ENCODE results near the gene SLC12A8.

The SLC12A8 gene

DNA sequence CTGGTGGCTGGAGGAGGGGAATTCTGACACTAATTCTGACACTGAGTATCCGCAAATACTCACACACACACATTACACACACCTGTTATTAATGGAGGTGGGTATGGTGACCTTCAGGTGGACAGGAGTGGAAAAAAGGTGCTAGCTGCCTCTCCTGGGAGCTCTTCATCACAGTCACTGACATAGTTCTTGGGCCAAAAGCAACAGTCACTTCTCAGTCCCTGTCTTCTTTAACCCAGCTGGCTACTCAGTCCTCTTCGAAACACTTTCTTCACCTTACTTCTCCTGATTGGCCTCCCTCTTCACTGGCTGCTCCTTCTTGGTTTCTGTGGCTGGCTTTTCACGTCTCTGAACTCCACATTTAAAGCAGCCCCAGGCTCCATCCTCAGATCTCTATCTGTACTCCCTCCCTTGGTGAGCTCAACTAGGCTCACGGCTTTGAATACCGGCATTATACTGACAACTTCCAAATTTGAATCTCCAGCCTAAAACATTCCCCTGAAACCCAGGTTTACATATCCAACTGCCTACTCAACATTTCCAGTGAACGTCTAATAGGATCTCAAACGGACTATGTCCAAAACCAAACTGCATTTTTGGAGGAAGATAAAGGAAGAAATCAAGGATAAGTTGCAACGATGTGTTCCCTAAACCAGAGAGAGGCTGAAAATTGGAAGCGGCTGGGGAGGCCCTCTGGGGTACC lies 103.6 kb downstream of the SLC12A8 start:
- H3K27ac ChIP-seq: peak overlapping the region in 5 of 11 experiments; percentile 58 to 87 (median 60); a peak in 6 of 22 replicates
- H3K27me3 ChIP-seq: peaks cover 0 to 37% (median 0%) of the 10 kb centered on the region in 11 experiments; a peak in 4 of 22 replicates
- TF ChIP-seq Cebpa-rat (IDR thresholded peaks at IDR 0.05): no peak

DNA sequence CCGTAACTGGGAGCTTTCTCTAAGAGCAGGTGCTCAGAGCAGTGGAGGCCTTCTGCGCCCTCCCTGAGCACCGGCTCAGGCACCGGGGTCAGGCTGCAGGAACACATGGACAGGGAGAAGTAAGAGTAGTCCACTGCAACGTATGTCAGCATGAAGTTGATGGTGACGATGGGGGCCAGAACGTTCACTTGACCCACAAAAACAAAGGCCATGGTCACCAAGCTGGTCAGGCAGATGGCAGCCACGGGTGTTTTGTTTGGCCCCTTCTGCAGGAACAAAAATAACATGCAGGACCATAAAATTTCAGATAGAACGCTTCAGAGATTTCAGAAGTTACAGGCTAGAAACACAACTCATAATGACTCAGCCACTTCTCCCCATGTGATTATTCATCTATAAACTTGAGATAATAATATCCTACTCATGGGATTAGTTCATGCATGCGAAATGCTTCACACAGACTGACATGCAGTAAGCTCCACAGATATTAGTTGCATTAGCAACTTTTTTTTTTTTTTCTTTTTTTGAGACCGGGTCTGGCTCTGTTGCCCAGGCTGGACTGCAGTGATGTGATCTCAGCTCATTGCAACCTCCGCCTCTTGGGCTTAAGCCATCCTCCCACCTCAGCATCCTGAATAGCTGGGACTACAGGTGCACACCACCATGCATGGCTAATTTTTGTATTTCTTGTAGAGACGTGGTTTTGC lies 104.5 kb downstream of the SLC12A8 start:
- Histone ChIP-seq H3K9me3 (replicated peaks in 1 of 11) (peaks cover 0 to 20% (median 8%) of the 10 kb centered on the region in 11 experiments; a peak in 10 of 22 replicates), H3K27me3 (peaks cover 0 to 32% (median 0%) of the 10 kb centered on the region in 11 experiments; a peak in 4 of 22 replicates), H3K36me3 (no peaks in the 10 kb centered on the region), H3K4me2 (peak overlapping the region; percentile 67 to 84 (median 70)), H3K4me1 (peaks cover 37 to 47% (median 42%) of the 10 kb centered on the region in 10 experiments), H3K9ac (peak overlapping the region in 4 of 11 experiments; percentile 9 to 56 (median 48); a peak in 4 of 22 replicates), H3K4me3 (no peak overlapping the region), H4K20me1 (peaks cover 0 to 12% (median 0%) of the 10 kb centered on the region in 11 experiments; a peak in 1 of 22 replicates), H3K27ac (peak overlapping the region in 9 of 11 experiments; percentile 49 to 87 (median 59); a peak in 18 of 22 replicates)
- no peak; a peak in 1 of 22 replicates for TF ChIP-seq Cebpa-rat (IDR thresholded peaks at IDR 0.05)

More for the DNA sequence above, 103.6 kb downstream of the SLC12A8 start:
- Histone ChIP-seq H3K4me3 (no peak overlapping the region), H4K20me1 (peaks cover 0 to 12% (median 0%) of the 10 kb centered on the region in 11 experiments; a peak in 1 of 22 replicates), H3K4me2 (peak overlapping the region; percentile 67 to 84 (median 70); a peak in 20 of 22 replicates), H3K4me1 (peaks cover 37 to 47% (median 42%) of the 10 kb centered on the region in 10 experiments), H3K36me3 (no peaks in the 10 kb centered on the region), H3K9me3 (replicated peaks in 1 of 11) (peaks cover 0 to 19% (median 8%) of the 10 kb centered on the region in 11 experiments; a peak in 10 of 22 replicates), H3K9ac (peak overlapping the region in 1 of 11 experiments; percentile 54; a peak in 1 of 22 replicates)

GRCh38 chr3:125107363-125107762 lies 105.2 kb downstream of the SLC12A8 start:
- H3K27me3 ChIP-seq: peaks cover 0 to 26% (median 0%) of the 10 kb centered on the region in 11 experiments; a peak in 4 of 22 replicates
- H3K4me1 ChIP-seq: peaks cover 37 to 47% (median 42%) of the 10 kb centered on the region in 10 experiments
- TF ChIP-seq Cebpa-rat (IDR thresholded peaks at IDR 0.05): no peak
- peak overlapping the region in 9 of 11 experiments; percentile 49 to 87 (median 59); a peak in 16 of 22 replicates for H3K27ac ChIP-seq
- peaks cover 0 to 20% (median 8%) of the 10 kb centered on the region in 11 experiments; a peak in 10 of 22 replicates for H3K9me3 ChIP-seq (replicated peaks in 1 of 11)
- H3K36me3 ChIP-seq: no peaks in the 10 kb centered on the region
- no peak overlapping the region for H3K4me3 ChIP-seq
- peak overlapping the region in 4 of 11 experiments; percentile 9 to 56 (median 48); a peak in 3 of 22 replicates for H3K9ac ChIP-seq
- H3K4me2 ChIP-seq: peak overlapping the region; percentile 67 to 84 (median 70)
- peaks cover 0 to 12% (median 0%) of the 10 kb centered on the region in 11 experiments; a peak in 1 of 22 replicates for H4K20me1 ChIP-seq

GRCh38 chr3:125105116-125105515 lies 107.4 kb downstream of the SLC12A8 start:
- no peak overlapping the region for H3K4me2 ChIP-seq
- H4K20me1 ChIP-seq: 0 out of 22 replicates have a peak, but pooled peaks cover 0 to under 1% (median 0%) of the 10 kb centered on the region in 11 experiments
- H3K4me3 ChIP-seq: no peak overlapping the region
- TF ChIP-seq Cebpa-rat (IDR thresholded peaks at IDR 0.05): no peak
- H3K9ac ChIP-seq: no peak overlapping the region
- H3K4me1 ChIP-seq: peaks cover 29 to 34% (median 29%) of the 10 kb centered on the region in 10 experiments
- peaks cover 0 to 14% (median 0%) of the 10 kb centered on the region in 11 experiments; a peak in 2 of 22 replicates for H3K27me3 ChIP-seq
- peak overlapping the region in 1 of 11 experiments; percentile 11; a peak in 1 of 22 replicates for H3K27ac ChIP-seq
- H3K9me3 ChIP-seq (replicated peaks in 1 of 11): peaks cover 0 to 20% (median 8%) of the 10 kb centered on the region in 11 experiments; a peak in 12 of 22 replicates
- no peaks in the 10 kb centered on the region for H3K36me3 ChIP-seq

DNA sequence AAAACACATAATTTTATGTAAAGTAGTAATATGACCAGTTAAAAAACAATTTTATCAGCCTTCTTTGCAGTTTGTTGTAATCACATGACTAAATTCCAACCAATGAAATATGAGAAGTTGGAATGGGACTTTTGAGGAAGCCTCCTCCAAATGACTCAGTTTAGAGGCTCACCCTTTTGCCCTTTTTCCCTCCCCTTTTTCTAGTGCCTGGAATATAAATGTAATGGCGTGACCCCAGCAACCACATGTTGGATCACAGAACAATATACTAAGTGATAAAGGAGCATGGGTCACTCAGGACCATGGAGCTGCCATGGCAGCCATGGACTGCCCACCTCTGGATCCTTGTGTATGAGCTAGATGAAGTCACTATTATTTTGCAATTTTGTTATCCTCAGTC lies 107.9 kb downstream of the SLC12A8 start:
- no peak for TF ChIP-seq Cebpa-rat (IDR thresholded peaks at IDR 0.05)
- peaks cover 4 to 25% (median 13%) of the 10 kb centered on the region in 11 experiments; a peak in 18 of 22 replicates for H3K9me3 ChIP-seq (replicated peaks in 1 of 11)
- no peak overlapping the region for H3K4me3 ChIP-seq
- H3K4me1 ChIP-seq: peaks cover 24 to 29% (median 25%) of the 10 kb centered on the region in 10 experiments
- H4K20me1 ChIP-seq: no peaks in the 10 kb centered on the region
- H3K27me3 ChIP-seq: peaks cover 0 to 12% (median 0%) of the 10 kb centered on the region in 11 experiments; a peak in 2 of 22 replicates
- no peak overlapping the region for H3K4me2 ChIP-seq
- H3K27ac ChIP-seq: no peak overlapping the region
- no peak overlapping the region for H3K9ac ChIP-seq
- H3K36me3 ChIP-seq: no peaks in the 10 kb centered on the region

- no peak for TF ChIP-seq Cebpa-rat (IDR thresholded peaks at IDR 0.05)
- peaks cover 15 to 33% (median 23%) of the 10 kb centered on the region in 11 experiments for H3K9me3 ChIP-seq (replicated peaks in 1 of 11)
These were observed 109.1 kb downstream of the SLC12A8 start for GRCh38 chr3:125103406-125103805.

GRCh38 chr3:125102470-125102869 lies 110.1 kb downstream of the SLC12A8 start:
- H3K9me3 ChIP-seq (replicated peaks in 1 of 11): peaks cover 15 to 33% (median 23%) of the 10 kb centered on the region in 11 experiments
- no peak for TF ChIP-seq Cebpa-rat (IDR thresholded peaks at IDR 0.05)
- H3K27me3 ChIP-seq: no peaks in the 10 kb centered on the region; a peak in 1 of 22 replicates
- no peak overlapping the region for H3K9ac ChIP-seq
- H4K20me1 ChIP-seq: no peaks in the 10 kb centered on the region
- H3K4me2 ChIP-seq: no peak overlapping the region
- no peak overlapping the region for H3K27ac ChIP-seq
- H3K36me3 ChIP-seq: no peaks in the 10 kb centered on the region
- H3K4me1 ChIP-seq: peaks cover 2 to 8% (median 3%) of the 10 kb centered on the region in 10 experiments
- no peak overlapping the region for H3K4me3 ChIP-seq

More at GRCh38 chr3:125103406-125103805, 109.1 kb downstream of the SLC12A8 start:
- H3K4me2 ChIP-seq: no peak overlapping the region
- no peaks in the 10 kb centered on the region for H4K20me1 ChIP-seq
- no peak overlapping the region for H3K9ac ChIP-seq
- H3K4me1 ChIP-seq: peaks cover 12 to 17% (median 12%) of the 10 kb centered on the region in 10 experiments
- H3K27me3 ChIP-seq: no peaks in the 10 kb centered on the region; a peak in 1 of 22 replicates
- H3K27ac ChIP-seq: no peak overlapping the region
- no peak overlapping the region for H3K4me3 ChIP-seq
- no peaks in the 10 kb centered on the region for H3K36me3 ChIP-seq

DNA sequence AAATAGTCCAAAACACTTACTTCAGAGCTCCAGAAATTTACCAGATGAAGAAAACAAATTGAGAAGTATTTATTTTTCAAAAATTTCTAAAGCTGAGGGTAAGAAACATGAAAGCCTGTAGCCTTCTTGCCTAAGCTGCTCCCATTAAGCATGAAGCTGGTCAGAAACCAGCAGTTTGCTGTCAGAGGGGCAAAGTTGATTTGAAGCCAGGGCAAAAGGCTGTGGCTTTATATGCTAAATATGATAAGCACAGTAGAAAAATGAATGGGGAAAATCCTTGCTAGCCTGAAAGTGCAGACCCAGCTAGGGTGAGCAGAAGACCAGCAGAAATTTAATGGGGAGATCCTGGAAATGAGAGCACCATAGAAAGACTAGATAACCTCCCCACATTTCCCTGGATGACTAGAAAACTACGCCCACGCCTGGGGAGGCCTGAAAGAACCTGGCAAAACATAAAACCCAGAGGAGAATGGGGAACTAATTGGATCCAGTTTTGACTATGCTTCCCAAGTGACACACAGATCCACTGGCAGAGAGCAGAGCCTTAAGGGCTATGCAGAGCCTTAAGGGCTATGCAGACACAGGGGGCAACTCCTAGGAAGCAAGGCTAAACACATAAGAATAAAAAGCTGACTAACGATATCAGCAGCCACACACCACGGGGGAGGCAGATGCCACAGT lies 113.8 kb downstream of the SLC12A8 start:
- no peaks in the 10 kb centered on the region for H3K36me3 ChIP-seq
- no peaks in the 10 kb centered on the region for H3K4me1 ChIP-seq
- no peak overlapping the region for H3K27ac ChIP-seq
- no peaks in the 10 kb centered on the region for H4K20me1 ChIP-seq
- peaks cover 13 to 22% (median 16%) of the 10 kb centered on the region in 11 experiments for H3K9me3 ChIP-seq (replicated peaks in 1 of 11)
- H3K4me2 ChIP-seq: no peak overlapping the region
- H3K9ac ChIP-seq: no peak overlapping the region
- H3K4me3 ChIP-seq: no peak overlapping the region
- no peaks in the 10 kb centered on the region for H3K27me3 ChIP-seq
- no peak for TF ChIP-seq Cebpa-rat (IDR thresholded peaks at IDR 0.05)

All from BLaER1 treated with 17β-estradiol and CSF1 and Interleukin-3, amounts not matched to agents 10 nM and 100 nM (cell line).